T-helper 1 cell treated with Interleukin-12 subunit alpha and Interleukin-12 subunit beta and Interleukin-4 antibody, amounts not matched to agents 30 ng/mL and 1 ng/mL, for 36 hours (primary cell): ENCODE results near the gene CBX5. TPM values are rescaled to one million over a fixed set of nuclear protein-coding genes. Genes with fewer than 3 reads are reported as not detected.
"Not testable (repeated sequence)": the region's sequence is repeated elsewhere in the genome, so short reads cannot be mapped to it uniquely, and the experiment has no call there.

Experiments used
- intact Hi-C: fragments of 100-400 bp; cut with micrococcal nuclease; formaldehyde crosslinking; loops from one replicate; pipeline ENCODE4 v1.15.1; 2024
- total RNA-seq: library from RNA; stranded (reverse); gene quantifications from 2 replicates; pipeline ENCODE4 v1.2.3, GENCODE V29; 2022

Gene CBX5
- total RNA-seq, 1 donor from 2014 or later = 123 TPM

DNA sequence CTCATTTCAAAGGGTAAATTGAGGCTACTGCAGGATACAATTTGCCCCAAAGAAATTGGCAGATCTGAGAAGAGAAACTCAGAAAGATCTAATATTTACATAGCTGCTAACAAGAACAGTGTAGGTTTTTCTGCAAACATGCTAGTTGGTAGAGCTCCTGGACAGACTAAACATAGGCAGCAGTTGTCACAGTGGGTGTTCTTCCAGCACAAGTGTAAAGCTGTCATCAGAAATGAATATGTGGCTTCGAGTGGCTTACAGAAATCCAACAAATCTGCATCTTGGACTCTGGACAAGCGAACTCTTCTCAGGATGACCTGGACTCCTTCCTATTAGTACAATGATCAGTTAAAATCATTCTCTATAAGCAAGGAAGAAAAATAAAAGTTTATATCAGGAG lies 5.9 kb downstream of the CBX5 start:
- intact Hi-C loops = no loop called here

DNA sequence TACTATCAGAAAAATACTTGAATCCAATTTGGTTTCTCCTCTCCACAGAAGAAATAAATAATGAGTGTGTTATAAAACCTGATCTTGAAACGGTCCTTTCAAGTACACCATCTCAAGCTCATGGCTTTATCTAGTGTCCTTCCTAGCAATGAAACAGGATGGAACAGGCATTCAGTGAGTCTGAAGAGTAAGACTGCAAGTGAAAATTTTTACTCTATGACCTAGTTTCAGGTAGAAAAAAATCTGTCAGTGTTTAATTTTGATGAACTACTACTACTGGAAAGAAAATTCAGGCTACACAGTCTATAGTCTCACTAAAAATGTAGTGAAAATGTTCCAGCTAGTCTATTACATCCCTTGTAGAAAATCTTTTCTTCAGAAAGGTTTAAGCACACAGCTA lies 7.7 kb downstream of the CBX5 start:
- intact Hi-C loops = no loop called here

DNA sequence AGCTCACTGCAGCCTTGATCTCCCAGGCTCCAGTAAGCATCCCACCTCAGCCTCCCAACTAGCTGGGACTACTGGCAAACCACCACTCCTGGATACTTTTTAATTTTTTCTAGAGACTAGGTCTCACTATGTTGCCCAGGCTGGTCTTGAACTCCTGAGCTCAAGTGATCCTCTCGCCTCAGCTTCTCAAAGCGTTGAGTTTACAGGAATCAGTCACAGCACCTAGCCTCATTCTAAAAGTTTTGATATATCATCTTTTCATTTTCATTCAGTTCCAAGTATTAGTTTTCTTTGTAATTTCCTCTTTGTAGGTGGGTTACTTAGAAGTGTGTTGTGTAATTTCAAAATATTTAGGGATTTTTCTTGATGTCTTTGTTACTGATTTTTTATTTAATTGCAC lies 9.6 kb downstream of the CBX5 start:
- intact Hi-C loops = no loop called here

DNA sequence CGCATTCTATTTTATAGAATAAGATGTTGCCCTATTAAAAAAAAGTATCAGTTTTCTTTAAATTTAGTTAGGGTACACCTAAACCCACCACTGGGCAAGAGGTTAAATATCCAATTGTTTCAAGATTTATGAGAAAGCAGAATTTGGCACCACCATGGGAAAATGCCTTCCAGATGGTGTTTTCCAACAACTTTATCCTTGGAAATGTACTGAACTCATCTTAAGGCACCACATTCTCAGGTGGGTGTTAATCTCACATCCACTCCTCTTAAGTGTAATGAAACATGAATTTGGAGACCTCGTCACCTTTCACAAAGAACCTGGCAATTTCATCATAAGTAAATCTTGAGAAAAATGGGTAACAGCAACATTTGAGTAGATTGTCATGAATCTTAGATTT lies 13.1 kb downstream of the CBX5 start:
- intact Hi-C loops = no loop called here

DNA sequence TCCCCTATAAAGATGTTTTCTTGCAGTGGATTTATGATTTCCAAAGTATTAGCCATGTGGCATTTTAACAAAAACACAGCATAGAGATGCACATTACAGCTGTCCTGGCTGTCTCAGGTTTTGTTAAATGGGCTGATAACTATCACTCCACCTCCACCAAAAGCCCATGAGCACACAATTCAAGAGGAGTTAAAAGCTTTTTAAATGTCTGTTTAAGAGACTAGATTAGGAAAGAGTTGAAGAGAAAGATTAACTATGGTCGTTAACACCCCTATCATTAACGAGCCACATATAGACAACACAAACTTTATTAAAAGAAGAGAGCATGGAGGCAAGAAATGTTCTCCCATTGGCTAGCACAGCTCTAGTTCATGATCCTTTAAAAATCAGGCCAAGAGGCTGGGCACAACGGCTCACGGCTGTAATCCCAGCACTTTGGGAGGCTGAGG lies 14.5 kb downstream of the CBX5 start:
- intact Hi-C loops = no loop called here

DNA sequence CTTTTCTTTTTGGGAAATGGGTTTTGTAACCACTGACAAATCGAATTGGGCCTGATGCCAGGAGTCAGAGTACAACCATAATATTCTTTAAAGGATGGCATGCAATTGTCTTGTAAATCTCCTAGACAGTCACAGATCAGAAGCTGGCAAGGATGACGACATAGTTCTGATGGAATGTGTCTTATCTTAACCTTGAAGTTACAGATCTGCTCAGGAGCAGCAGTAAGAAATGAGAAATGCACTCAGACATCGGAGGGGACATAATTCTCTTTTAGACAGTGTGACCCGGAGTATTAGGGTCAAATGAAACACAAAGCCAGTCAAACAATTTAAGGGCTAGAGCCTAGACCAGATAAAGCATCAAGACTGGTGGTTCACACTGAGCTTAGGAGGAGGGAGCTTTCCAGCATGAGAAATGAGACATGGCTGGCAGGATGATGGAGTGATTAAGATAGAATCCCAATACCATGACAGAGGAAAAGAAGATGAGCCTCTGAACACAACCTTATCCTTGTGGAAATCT lies 17.5 kb downstream of the CBX5 start:
- intact Hi-C loops = no loop called here

DNA sequence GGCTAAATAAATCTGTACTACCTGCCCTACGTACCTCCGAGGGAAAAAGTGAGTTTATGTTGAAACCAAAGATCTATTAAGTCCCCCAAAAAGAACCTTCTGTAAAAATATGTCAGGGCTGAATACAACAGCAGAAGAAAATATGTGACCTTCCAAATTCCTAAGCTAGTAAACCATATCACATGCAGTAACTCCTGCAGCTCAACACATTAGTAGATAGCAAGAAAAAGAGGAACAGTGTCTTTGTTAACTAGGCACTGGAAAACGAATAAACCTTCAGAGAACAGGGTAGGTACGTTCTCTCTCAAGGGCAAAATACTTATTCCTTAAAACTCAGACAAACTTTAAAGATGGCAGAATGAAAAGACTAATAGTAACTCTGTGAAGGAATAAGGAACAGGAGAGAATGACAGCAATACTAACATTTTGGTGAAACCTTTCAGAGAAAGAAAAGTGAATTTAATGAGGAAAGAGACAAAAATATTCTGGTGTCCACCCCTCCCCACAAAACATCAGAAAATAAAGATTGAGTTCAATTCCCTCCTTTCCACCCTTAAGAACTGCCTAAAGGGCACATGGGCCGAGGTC lies 18.0 kb downstream of the CBX5 start:
- intact Hi-C loops = no loop called here

DNA sequence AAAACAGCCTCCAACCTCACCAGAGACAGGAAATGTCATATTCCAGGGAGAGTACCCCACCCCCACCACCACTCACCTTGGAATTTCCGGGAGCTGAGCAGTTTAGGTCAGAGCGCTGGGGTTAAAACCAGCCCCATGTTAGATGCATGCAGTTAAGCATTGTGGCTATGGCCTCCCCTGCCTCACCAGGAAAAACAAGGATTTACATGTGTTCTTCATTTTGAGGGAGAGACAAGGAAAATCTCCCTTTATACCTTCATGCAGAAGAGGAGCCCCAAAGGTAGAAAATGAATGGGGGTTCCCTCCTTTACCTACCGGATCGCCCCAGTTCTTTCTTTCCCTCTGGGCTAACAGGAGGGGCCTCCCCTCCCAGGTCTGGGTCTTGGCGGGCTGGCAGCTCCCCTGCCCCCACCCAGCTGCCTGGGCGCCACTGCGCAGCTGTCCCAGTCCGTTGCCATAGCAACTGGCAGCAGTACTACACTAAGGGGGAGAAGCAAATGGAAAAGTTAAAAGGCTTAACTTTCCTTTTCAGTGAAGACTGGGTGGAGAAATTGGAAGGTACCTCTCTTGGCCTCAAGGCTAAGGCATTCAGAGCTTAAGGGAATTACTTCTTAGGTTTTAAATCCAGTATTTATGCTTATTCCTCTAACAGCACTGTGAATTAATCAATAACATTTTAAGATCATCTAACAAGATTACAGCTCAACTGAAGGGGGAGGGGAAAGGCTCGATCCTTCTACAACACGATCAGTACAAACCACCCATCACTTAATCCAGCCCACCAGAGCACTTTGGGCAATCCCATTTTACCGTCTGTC lies 20.5 kb downstream of the CBX5 start:
- intact Hi-C loops = loop anchor here (2.0 kb wide), 1 partner anchor 21 kb away; the partner anchor contains the start of genes CBX5 and HNRNPA1

DNA sequence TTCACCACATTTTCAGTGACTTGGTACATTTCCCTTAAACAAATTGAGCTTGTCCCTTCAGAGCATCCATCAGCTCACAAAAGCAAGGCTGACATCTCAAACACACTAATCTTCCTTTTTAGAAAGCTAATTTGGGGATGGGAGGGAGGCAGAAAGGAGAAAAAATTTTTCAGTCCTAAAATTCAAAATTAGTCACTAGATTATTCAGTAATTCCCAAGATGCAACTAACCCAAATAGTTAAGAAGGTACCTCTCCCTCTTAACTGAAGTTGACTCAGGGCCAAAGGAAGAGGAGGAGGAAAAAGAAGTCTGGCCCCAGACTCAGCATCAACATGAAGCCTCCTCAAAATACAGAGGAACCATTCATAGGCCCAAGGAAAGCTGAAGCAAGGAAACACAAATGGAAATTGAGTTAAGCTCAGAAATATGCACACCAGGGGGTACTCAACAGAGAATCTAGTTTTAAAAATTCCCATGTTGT lies 21.7 kb downstream of the CBX5 start:
- intact Hi-C loops = loop anchor here (2.0 kb wide), 1 partner anchor 23 kb away; the partner anchor contains the start of genes CBX5 and HNRNPA1

DNA sequence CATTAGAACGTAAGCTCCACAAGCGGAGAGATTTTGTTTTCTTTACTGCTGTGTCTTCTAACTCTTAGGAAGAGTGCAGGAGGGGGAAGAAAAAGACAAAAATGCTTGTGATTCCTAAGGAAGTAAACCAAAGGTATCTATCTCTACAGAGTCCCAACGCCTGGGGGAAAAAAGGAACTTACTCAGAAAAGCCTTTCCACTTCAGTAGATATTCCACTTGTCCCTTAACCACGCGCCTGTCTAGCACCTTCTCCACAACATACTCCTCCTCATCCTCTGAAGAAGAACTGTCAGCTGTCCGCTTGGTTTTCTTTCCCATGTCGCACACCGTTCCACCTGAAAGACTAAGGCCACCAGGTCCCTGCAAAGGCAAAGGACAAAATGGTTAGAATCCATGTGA lies 22.6 kb downstream of the CBX5 start:
- intact Hi-C loops = no loop called here

DNA sequence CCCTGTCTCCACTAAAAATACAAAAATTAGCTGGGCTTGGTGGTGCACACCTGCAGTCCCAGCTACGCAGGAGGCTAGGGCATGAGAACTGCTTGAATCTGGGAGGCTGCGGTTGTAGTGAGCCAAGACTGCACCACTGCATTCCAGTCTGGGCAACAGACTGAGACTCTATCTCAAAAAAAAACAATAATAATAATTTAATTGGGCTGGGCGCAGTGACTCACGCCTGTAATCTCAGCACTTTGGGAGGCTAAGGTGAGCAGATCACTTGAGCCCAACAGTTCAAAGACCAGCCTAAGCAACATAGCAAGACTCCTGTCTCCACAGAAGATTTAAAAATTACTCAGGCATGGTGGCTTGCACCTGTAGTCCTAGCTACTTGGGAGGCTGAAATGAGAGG lies 26.7 kb downstream of the CBX5 start:
- intact Hi-C loops = no loop called here

DNA sequence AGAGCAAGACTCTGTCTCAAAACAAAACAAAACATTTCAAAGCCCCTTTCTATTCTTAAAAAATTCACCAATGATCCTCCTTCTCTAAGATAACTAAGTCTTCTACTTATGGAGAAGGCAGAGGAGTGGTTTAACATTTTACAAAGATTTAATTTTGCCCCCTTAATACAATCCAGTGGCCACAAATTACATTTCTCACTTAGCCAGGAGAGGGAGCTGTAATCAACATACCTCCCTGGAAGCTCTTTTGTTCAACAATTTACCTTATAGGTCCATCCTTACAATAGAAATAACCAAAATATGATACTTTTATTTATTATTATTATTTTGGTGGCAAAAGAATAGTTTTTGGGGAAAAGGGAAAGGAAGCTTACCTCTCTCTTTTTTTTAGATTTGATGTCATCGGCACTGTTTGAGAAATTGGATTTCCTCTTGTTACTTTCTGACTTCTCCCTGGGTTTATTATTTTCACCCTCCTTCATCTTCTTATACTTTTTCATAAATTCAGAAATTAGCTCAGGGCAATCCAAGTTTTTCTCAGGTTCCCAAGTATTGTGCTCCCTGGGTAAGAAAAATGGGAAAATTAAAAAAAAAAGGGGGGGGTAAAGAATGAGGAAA lies 28.1 kb downstream of the CBX5 start:
- intact Hi-C loops = loop anchor here (1.0 kb wide), 4 partner anchors 28 to 117 kb away; no protein-coding TSS in a partner anchor

DNA sequence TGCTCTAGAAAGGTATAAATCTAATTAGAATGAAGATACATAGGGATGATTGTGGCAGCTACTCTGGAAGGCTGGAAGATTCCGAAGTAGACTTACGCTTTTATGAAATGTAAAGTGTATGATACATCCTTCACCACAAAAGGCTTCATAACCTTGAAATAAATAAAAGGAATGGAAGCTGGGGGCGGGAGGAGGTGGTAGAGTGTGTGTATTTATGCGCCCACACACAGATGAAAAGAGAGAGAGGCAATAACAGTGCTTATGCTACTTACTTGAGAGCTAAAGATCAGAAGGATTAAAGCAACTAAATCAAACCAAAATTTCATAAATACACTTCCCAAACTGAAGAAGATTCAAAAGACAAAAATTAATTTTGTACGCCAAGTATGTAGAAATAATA lies 30.4 kb downstream of the CBX5 start:
- intact Hi-C loops = no loop called here

DNA sequence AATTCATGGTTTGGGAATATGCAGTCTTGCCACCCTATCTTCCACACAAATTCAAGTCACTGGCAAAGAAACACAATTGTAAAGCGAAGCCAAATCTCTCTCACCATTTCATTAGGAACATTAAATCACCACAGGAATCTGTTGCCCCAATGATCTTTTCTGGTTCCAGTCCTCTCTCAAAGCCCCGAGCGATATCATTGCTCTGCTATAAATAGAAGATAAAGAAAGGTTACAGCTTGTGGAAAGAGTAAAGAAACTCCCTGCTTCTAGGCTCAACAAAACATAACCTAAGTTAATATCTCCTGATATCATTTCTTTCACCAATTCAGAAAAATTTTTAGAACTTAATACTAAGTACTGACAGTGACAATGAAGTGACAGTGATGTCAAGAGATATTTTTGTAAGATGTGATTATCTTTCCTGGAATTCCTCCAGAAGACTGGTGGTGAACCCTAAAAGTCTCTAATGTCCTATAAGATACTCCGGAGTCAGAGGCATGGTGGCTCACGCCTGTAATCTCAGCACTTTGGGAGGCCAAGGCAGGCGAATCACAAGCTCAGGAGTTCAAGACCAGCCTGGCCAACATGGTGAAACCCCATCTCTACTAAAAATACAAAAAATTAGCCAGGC lies 33.8 kb downstream of the CBX5 start:
- intact Hi-C loops = no loop called here

DNA sequence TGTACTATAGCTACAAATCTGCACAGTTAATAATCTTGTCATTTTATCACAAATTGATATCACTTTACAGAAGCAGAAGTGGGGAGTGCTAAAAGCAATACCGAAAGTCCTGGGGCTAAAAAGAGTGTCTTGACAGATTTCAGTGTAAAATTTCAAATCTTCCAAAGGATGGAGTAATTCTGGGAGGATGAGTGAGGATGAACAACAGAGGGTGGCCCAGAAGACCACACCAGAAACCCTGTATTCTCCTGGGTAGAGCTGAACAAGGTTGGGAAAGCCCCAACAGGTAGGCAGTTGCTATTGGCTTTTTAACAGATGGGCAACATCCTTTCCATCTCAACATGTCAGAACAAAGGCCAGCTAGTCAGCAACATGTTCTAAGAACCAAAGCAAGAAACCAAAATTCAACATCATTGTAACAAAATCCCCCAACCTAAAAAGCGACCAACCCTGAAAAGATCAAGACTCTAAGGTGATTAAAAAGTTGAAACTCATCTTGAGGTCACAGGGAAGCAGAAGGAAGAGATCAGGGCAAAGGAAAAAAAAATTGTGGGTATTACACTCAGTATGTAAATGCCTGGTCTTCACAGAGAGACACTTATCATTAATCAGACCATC lies 38.8 kb downstream of the CBX5 start:
- intact Hi-C loops = no loop called here

DNA sequence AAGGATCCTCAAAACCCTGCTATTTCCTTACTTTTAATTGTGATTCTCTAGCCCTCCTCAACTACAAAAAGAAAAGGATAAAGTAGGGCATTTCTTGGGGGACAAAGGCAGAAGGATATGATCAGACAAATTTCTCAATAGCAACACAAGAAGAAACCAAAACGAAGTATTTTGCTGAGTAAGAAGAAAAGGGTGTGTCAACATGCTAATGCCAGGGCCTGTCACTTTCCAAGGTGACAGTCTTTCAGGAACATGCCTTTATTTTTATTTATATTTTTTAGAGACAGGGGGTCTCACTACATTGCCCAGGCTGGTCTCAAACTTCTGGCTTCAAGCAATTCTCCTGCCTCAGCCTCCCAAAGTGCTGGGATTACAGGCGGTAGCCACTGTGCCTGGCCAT lies 39.8 kb downstream of the CBX5 start:
- intact Hi-C loops = no loop called here

DNA sequence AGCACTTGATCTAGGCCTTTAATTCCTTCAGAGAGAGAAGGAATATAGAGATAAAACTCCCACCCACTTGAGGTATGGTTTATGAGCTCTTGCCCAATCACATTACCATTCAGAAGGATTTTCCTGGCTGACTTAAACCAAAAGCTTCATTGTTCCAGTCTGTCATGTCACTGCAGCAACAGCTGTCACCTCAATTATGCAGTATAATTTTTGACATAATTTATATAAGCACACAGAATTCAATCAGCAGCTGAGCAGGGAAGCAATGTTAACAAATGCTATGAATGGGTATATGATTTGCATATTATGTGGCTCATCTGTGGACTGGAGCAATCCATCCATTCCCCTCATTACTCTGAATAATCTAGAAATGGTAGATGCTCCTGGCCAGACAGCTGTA lies 40.3 kb downstream of the CBX5 start:
- intact Hi-C loops = no loop called here

DNA sequence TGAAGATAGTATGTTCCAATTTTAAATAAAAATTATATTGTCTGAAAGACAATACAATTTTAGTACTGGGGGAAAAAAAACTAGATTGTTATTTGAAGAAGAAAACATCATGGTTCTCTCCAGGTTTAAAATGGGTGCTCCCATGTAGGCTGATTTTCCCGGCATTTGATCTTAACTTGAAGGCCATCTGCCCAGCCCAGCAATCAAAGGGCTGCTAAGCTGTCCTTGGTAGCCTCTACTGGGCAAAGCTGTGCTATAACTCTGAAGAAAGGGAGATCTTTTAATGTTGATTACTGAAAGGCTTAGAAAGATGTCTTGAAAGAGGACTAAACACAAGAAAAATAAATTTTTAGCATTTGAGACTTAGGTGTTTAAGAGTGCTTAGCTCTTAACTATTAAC lies 41.4 kb downstream of the CBX5 start:
- intact Hi-C loops = no loop called here

DNA sequence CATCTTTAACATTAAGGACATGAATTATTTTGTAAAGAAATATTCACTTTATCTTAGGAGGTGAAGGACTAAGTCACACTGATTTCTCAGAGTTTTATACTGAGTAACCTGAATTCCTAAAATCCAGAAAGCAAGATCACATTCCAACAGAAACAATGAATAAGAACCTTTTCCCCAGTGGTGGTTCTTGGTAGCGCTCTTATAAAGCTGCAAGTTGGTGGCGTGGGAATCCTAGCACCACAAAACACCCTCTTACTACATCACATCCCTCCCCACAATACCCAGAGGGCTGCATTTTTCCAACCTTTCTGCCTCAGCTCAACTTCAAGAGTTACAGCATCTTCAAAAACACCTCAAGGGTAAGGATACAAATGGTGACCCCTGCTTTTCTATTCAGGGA lies 47.1 kb downstream of the CBX5 start:
- intact Hi-C loops = no loop called here

DNA sequence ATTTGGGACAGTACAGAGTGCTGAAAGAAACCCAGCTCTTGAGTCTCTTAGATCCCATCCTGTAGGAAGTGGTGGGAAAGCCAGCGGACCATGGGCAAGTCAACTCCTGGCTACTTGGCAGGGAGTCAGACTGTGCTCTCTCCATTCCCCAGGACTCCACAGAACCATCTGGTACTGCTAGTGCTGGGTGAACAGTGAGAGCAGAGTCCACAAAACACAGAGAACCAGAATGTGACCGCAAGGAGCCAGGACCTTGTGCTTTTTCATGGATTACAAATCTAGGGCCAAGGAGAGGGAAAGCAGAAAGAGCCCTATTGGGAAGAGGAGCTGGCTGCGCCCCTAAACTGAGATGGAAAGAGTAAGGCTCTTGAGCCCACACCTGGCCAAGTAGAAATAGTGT lies 48.7 kb downstream of the CBX5 start:
- intact Hi-C loops = not testable (repeated sequence)

DNA sequence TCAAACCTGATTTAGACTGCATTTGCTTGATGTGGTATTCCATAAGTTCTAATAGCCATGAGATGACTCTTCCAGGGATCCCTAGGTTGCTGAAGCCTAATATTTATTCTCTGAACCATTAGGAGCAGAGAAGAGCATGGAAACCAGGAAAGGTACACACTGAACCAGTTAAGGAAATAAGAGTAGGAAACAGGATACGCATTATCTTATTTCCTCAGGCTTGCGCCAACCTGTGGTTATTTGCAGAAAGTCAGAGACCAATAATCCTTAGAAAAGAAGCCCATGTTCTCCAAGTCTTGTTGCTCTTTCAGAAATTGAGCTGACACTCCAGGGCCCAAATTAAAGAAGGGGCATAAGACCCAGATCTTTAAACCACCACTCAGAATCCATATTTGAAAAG lies 49.4 kb downstream of the CBX5 start:
- intact Hi-C loops = no loop called here
